Inferior parietal cortex (tissue), 1 donor: Measurements from ENCODE around the gene KNSTRN.

Experiments
- DNase-seq: peaks from one replicate; pipeline ENCODE4 v3.0.0-alpha.2; 2016; ENCODE audit errors: extremely low spot score

Gene KNSTRN

GRCh38 chr15:40365624-40366456, 16.7 kb upstream of the KNSTRN start:
- no peak for DNase-seq

GRCh38 chr15:40366457-40367370, 15.8 kb upstream of the KNSTRN start:
- DNase-seq = peak; percentile 47

GRCh38 chr15:40367371-40367685, 15.2 kb upstream of the KNSTRN start:
- DNase-seq = no peak

- DNase-seq = peak; percentile 71
Observed at GRCh38 chr15:40367686-40368611, 14.6 kb upstream of the KNSTRN start.

GRCh38 chr15:40368719-40369473, 13.6 kb upstream of the KNSTRN start:
- no peak for DNase-seq

GRCh38 chr15:40369474-40369869, 13.0 kb upstream of the KNSTRN start:
- no peak for DNase-seq

- DNase-seq = no peak
Observed at GRCh38 chr15:40369971-40370370, 12.6 kb upstream of the KNSTRN start.

- DNase-seq = no peak
Observed at GRCh38 chr15:40372981-40373380, 9.5 kb upstream of the KNSTRN start.

GRCh38 chr15:40377606-40378005, 4.9 kb upstream of the KNSTRN start:
- no peak for DNase-seq

- DNase-seq = no peak
Observed at GRCh38 chr15:40379374-40379773, 3.1 kb upstream of the KNSTRN start.

- DNase-seq = no peak
Observed at GRCh38 chr15:40379853-40380252, 2.7 kb upstream of the KNSTRN start.

GRCh38 chr15:40380636-40381035, 1.9 kb upstream of the KNSTRN start:
- DNase-seq = no peak

- no peak for DNase-seq
Observed at GRCh38 chr15:40381818-40382529, 547 bp upstream of the KNSTRN start.

- DNase-seq = no peak
Observed at GRCh38 chr15:40386480-40386879, 4.0 kb downstream of the KNSTRN start.

GRCh38 chr15:40388941-40389823, 6.7 kb downstream of the KNSTRN start:
- no peak for DNase-seq

- DNase-seq = no peak
Observed at GRCh38 chr15:40389824-40390595, 7.5 kb downstream of the KNSTRN start.

- no peak for DNase-seq
Observed at GRCh38 chr15:40392986-40393948, 10.7 kb downstream of the KNSTRN start.
